Testis (tissue), 2 donors: Measurements from ENCODE around the gene CDKAL1.

ENCODE experiments used
- CTCF ChIP-seq, 3 experiments: fragments of 450-650 bp in 2 of 3; fragments of 200-600 bp in 1 of 3; sonication (generic) in 1 of 3; IDR thresholded peaks; one replicate each; pipeline ENCODE4 v1.5.1; 2016 to 2019; ENCODE audit warnings: antibody characterized with exemption in 3 of 3, mild to moderate bottlenecking in 2 of 3, moderate library complexity in 1 of 3
- POLR2A ChIP-seq: fragments of 450-650 bp; IDR thresholded peaks from one replicate; pipeline ENCODE4 v1.6.1; 2017; ENCODE audit warnings: antibody characterized with exemption, mild to moderate bottlenecking, moderate library complexity

DNA sequence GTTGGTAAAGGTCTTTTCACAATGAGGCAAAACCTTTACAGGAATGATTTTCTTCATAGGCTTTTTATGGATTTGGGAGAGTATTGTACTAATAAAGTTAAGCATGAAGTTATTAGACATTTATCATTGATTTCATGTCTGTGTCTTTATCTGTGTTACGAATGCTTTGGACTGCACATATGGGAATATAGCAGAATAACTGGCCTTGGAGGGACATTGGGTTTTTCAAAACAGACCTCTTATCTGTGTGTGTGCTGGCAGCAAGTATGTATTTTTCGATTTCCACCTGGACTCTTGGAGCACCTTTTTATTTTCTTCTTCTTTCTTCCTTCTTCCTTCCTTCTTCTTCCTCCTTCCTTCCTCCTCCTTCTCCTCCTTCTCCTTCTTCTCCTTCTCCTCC lies 74.6 kb downstream of the CDKAL1 start:
- TF ChIP-seq CTCF (IDR thresholded peaks at IDR 0.05) (no peak), POLR2A (no peak)
